ENCODE data around the gene PTPN6. TPM values are rescaled to one million over a fixed set of nuclear protein-coding genes. Genes with fewer than 3 reads are reported as not detected.

The PTPN6 gene
- total RNA-seq, 1 donor from 2014 or later: 6.0 TPM

- Histone ChIP-seq H3F3A (ENCODE audit: low read depth) (peaks cover 66% of the 10 kb centered on the region), H3K4me2 (peak overlapping the region; percentile 77), H3K27me3 (no peaks in the 10 kb centered on the region), H2AFZ (replicated peaks) (no peak overlapping the region), H3K27ac (peak overlapping the region; percentile 100), H3K36me3 (no peaks in the 10 kb centered on the region), H3K4me1 (peaks cover 20% of the 10 kb centered on the region), H3K4me3 (peak overlapping the region; percentile 56), H3K79me2 (ENCODE audit: low read depth) (peaks cover 14% of the 10 kb centered on the region), H3K9me3 (ENCODE audit: low read depth) (no peaks in the 10 kb centered on the region), H3K9ac (no peak overlapping the region), H4K20me1 (ENCODE audit: low read depth) (peaks cover 11% of the 10 kb centered on the region)
- Mint-ChIP-seq H3K36me3 (peaks cover 19% of the 10 kb centered on the region), H3K27ac (peak overlapping the region; percentile 99), H3K4me3 (peak overlapping the region; percentile 96), H3K4me1 (peaks cover 43% of the 10 kb centered on the region), H3K27me3 (ENCODE audit: insufficient read depth, low read depth) (peaks cover 23% of the 10 kb centered on the region), H3K9me3 (no peaks in the 10 kb centered on the region)
- TF ChIP-seq EZH2phosphoT487 (IDR thresholded peaks at IDR 0.05) (no peak), EZH2 (IDR thresholded peaks at IDR 0.05) (no peak), CTCF (IDR thresholded peaks at IDR 0.05) (peak; percentile 73)
- peak; percentile 96 for DNase-seq (ENCODE audit: low spot score)
Measured at GRCh38 chr12:6944381-6945186, 6.6 kb upstream of the PTPN6 start.

GRCh38 chr12:6945613-6946012 is 5.5 kb upstream of the PTPN6 start:
- Histone ChIP-seq H3K4me3 (no peak overlapping the region), H3K4me1 (peaks cover 20% of the 10 kb centered on the region)

GRCh38 chr12:6946033-6946919 is 4.9 kb upstream of the PTPN6 start:
- peak; percentile 82 for DNase-seq (ENCODE audit: low spot score)
- Histone ChIP-seq H3K36me3 (no peaks in the 10 kb centered on the region), H3K79me2 (ENCODE audit: low read depth) (peaks cover 10% of the 10 kb centered on the region), H3K4me1 (peaks cover 20% of the 10 kb centered on the region), H4K20me1 (ENCODE audit: low read depth) (peaks cover 11% of the 10 kb centered on the region), H3K9me3 (ENCODE audit: low read depth) (no peaks in the 10 kb centered on the region), H3K27ac (no peak overlapping the region), H2AFZ (replicated peaks) (no peak overlapping the region), H3K4me2 (peak overlapping the region; percentile 72), H3F3A (ENCODE audit: low read depth) (peaks cover 54% of the 10 kb centered on the region), H3K27me3 (no peaks in the 10 kb centered on the region), H3K4me3 (peak overlapping the region; percentile 40), H3K9ac (no peak overlapping the region)
- peaks cover 9% of the 10 kb centered on the region for H3K36me3 Mint-ChIP-seq
- H3K9me3 Mint-ChIP-seq: no peaks in the 10 kb centered on the region
- TF ChIP-seq EZH2phosphoT487 (IDR thresholded peaks at IDR 0.05) (no peak), EZH2 (IDR thresholded peaks at IDR 0.05) (no peak), CTCF (IDR thresholded peaks at IDR 0.05) (no peak)
- peak overlapping the region; percentile 55 for H3K4me3 Mint-ChIP-seq
- H3K4me1 Mint-ChIP-seq: peaks cover 44% of the 10 kb centered on the region
- H3K27ac Mint-ChIP-seq: peak overlapping the region; percentile 15
- H3K27me3 Mint-ChIP-seq (ENCODE audit: insufficient read depth, low read depth): peaks cover 16% of the 10 kb centered on the region

More at GRCh38 chr12:6945613-6946012, 5.5 kb upstream of the PTPN6 start:
- H3K9me3 ChIP-seq (ENCODE audit: low read depth): no peaks in the 10 kb centered on the region
- H3K36me3 Mint-ChIP-seq: peaks cover 13% of the 10 kb centered on the region
- H3K9ac ChIP-seq: no peak overlapping the region
- H3K9me3 Mint-ChIP-seq: no peaks in the 10 kb centered on the region
- no peak overlapping the region for H2AFZ ChIP-seq (replicated peaks)
- H3K79me2 ChIP-seq (ENCODE audit: low read depth): peaks cover 10% of the 10 kb centered on the region
- H3K4me2 ChIP-seq: peak overlapping the region; percentile 72
- no peak for DNase-seq (ENCODE audit: low spot score)
- peak overlapping the region; percentile 96 for H3K4me3 Mint-ChIP-seq
- no peaks in the 10 kb centered on the region for H3K27me3 ChIP-seq
- H3F3A ChIP-seq (ENCODE audit: low read depth): peaks cover 57% of the 10 kb centered on the region
- H3K27me3 Mint-ChIP-seq (ENCODE audit: insufficient read depth, low read depth): peaks cover 18% of the 10 kb centered on the region
- H3K36me3 ChIP-seq: no peaks in the 10 kb centered on the region
- H3K27ac ChIP-seq: no peak overlapping the region
- peaks cover 45% of the 10 kb centered on the region for H3K4me1 Mint-ChIP-seq
- H3K27ac Mint-ChIP-seq: no peak overlapping the region
- TF ChIP-seq EZH2phosphoT487 (IDR thresholded peaks at IDR 0.05) (no peak), CTCF (IDR thresholded peaks at IDR 0.05) (no peak), EZH2 (IDR thresholded peaks at IDR 0.05) (no peak)
- H4K20me1 ChIP-seq (ENCODE audit: low read depth): peaks cover 11% of the 10 kb centered on the region

Measured in neural progenitor cell (in vitro differentiated cells).